Epithelial cell of alveolus of lung (primary cell): ENCODE measurements around the gene GOLGA8Q. TPM values are rescaled to one million over a fixed set of nuclear protein-coding genes. Genes with fewer than 3 reads are reported as not detected.

Source experiments
- total RNA-seq: library from RNA; depleted of rRNA; stranded (reverse); fragments of >200 nt; gene quantifications from 2 replicates; pipeline ENCODE4 v1.2.1, GENCODE V29; 2015

Gene GOLGA8Q, protein sequence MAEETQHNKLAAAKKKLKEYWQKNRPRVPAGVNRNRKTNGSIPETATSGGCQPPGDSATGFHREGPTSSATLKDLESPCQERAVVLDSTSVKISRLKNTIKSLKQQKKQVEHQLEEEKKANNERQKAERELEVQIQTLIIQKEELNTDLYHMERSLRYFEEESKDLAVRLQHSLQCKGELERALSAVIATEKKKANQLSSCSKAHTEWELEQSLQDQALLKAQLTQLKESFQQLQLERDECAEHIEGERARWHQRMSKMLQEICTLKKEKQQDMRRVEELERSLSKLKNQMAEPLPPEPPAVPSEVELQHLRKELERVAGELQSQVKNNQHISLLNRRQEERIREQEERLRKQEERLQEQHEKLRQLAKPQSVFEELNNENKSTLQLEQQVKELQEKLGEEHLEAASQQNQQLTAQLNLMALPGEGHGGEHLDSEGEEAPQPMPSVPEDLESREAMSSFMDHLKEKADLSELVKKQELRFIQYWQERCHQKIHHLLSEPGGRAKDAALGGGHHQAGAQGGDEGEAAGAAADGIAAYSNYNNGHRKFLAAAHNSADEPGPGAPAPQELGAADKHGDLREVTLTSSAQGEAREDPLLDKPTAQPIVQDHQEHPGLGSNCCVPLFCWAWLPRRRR
- 0.24 TPM in 1 of 2 replicates, not detected in the other for total RNA-seq

DNA sequence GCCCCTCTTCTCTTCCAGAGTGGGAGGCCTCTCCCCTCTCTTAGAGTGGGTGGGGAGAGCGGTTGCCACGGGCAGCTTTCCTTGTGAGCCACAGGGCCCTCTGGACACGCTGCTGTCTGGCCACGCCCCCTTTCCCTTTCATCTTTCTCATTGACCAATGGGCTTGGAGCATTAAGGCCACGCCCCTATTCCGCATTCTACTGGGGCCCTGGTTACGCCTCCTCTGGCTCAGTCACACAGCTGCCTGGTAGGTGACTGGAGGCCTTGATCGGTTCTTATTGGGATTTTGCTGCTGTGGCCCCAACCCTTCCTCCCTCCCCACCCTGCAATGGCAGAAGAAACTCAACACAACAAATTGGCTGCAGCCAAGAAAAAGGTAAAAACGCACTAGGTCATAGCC is at the start of gene GOLGA8Q:
Gene GOLGA8Q (plus strand): TSS at position 301 of the 400 bp plus-strand sequence. CDS start 28 bp downstream, at position 329.

DNA sequence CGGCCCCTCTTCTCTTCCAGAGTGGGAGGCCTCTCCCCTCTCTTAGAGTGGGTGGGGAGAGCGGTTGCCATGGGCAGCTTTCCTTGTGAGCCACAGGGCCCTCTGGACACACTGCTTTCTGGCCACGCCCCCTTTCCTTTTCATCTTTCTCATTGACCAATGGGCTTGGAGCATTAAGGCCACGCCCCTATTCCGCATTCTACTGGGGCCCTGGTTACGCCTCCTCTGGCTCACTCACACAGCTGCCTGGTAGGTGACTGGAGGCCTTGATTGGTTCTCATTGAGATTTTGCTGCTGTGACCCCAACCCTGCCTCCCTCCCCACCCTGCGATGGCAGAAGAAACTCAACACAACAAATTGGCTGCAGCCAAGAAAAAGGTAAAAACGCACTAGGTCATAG is 51.9 kb downstream of the GOLGA8Q start, which contains the start of gene GOLGA8H:
Gene GOLGA8H (plus strand): TSS at position 233 of the 400 bp plus-strand sequence. CDS start 98 bp downstream, at position 331.

Other genes with a start within 250 kb of the GOLGA8Q start
- 0.56 TPM in 1 of 2 replicates, not detected in the other for gene CHRFAM7A, start 158.5 kb upstream of the GOLGA8Q start, total RNA-seq
- gene GOLGA8R, start 137.8 kb upstream of the GOLGA8Q start, total RNA-seq, result 0.08 and 0.65 TPM in 2 replicates
- not detected in 2 replicates for gene GOLGA8H, start 52.0 kb downstream of the GOLGA8Q start, total RNA-seq